T-helper 17 cell (primary cell): ENCODE measurements around the gene NOL6. TPM values are rescaled to one million over a fixed set of nuclear protein-coding genes. Genes with fewer than 3 reads are reported as not detected.
A peak's percentile ranks its signal among the peaks of the same experiment; 100 is the strongest.

Source experiments
- ATAC-seq: fragments of 150-1000 bp; cut with Tn5 transposase; 2 replicates; pipeline ENCODE4 v1.10.0; 2021; ENCODE audit warnings: mild to moderate bottlenecking, moderate library complexity
- DNase-seq, 3 donors: peaks; one replicate each; pipeline versions ENCODE4 v3.0.0 to v3.0.0-alpha.2; 2020 to 2021
- H3K9me3 ChIP-seq: one replicate; pipeline ENCODE4 v1.7.0; 2013; ENCODE audit warnings: low read length, mild to moderate bottlenecking; ENCODE audit not compliant: control insufficient read depth, poor library complexity, severe bottlenecking
- H3K27ac Mint-ChIP-seq: one replicate; pipeline ENCODE4 v1.8.0; 2022; ENCODE audit warnings: mild to moderate bottlenecking, moderate library complexity, mixed read lengths
- H3K27me3 Mint-ChIP-seq: one replicate; pipeline ENCODE4 v1.8.0; 2022; ENCODE audit warnings: mixed read lengths
- H3K36me3 Mint-ChIP-seq: one replicate; pipeline ENCODE4 v1.8.0; 2022; ENCODE audit warnings: low read depth, mixed read lengths
- H3K4me1 Mint-ChIP-seq: one replicate; pipeline ENCODE4 v1.8.0; 2022; ENCODE audit warnings: mild to moderate bottlenecking, mixed read lengths
- H3K4me3 Mint-ChIP-seq: one replicate; pipeline ENCODE4 v1.8.0; 2022; ENCODE audit warnings: mild to moderate bottlenecking, moderate library complexity, mixed read lengths
- total RNA-seq, 4 donors: library from RNA in 2 of 4; stranded (reverse) in 2 of 4; gene quantifications; one replicate each; pipeline ENCODE4 v1.2.3 and lab custom pipeline; 2022 to 2026

The NOL6 gene
- total RNA-seq, 2 donors from 2014 or later, result 32.4 to 34.6 TPM

DNA sequence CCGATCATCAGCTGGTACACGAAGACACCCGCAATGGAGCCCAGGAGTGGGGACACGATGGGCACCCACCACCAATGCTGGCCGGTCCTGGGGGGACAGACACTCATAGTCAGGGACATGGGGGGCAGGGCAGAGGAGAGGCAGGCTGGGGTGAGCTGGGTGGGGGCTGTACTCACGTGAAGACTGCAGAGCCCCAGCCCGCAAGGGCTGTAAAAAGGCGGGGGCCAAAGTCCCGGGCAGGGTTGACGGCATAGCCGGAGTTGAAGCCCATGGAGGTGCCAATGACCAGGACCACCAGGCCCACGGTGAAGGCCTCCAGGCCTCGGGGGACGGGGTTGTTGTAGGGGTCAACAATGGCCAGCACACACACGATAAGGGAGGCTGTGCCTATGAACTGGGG lies 31.6 kb downstream of the NOL6 start:
- Mint-ChIP-seq H3K4me1 (peaks cover 57% of the 10 kb centered on the region), H3K36me3 (peaks cover 9% of the 10 kb centered on the region), H3K27me3 (no peaks in the 10 kb centered on the region), H3K4me3 (peak overlapping the region; percentile 43), H3K27ac (no peak overlapping the region)
- DNase-seq, result no peak
- no peak for ATAC-seq
- H3K9me3 ChIP-seq, result no peaks in the 10 kb centered on the region

DNA sequence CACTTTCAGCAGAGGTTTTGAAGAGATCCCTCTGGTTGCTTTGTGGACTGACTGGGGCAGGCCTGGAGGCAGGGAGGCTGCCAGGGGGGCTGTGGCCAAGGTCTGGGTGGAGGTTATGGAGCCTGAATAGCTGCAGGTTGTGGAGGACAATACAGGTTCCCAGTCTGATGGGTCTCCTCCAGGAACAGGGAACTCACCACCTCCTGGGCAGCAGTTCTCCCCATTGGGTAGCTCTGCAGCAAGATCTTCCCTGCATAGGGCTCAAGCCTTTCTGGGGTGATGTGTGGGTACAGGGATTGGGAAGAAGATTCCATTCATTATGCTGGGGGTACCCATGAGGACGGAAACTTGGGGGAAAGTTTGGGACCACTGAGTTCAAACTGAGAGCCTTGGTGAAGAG lies 33.1 kb downstream of the NOL6 start:
- ATAC-seq, result no peak
- DNase-seq, result no peak
- Mint-ChIP-seq H3K27me3 (no peaks in the 10 kb centered on the region), H3K4me1 (peaks cover 54% of the 10 kb centered on the region), H3K27ac (peak overlapping the region; percentile 32), H3K36me3 (peaks cover 9% of the 10 kb centered on the region), H3K4me3 (no peak overlapping the region)
- no peaks in the 10 kb centered on the region for H3K9me3 ChIP-seq

DNA sequence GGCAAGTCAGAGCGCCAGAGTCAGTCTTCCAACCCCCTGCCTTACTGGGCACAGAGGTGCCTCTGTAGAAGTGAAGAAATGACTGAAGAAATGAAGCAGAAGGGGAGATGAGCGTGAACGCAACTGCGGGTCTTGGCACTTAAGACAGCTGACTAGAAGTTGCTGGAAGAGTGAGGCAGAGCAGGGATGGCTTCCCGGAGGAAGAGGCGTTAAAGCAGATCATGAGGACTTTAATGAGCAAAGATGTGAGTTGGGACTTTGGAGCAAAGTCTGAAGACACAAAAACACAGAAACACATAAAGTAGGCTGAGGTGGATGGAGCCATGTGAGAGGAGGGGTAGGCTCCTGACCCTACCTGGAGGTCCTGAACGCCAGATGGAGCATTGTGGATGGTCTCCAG lies 33.5 kb downstream of the NOL6 start:
- H3K27ac Mint-ChIP-seq, result peak overlapping the region; percentile 32
- no peaks in the 10 kb centered on the region for H3K9me3 ChIP-seq
- H3K36me3 Mint-ChIP-seq, result peaks cover 8% of the 10 kb centered on the region
- DNase-seq, result no peak
- H3K4me3 Mint-ChIP-seq, result peak overlapping the region; percentile 68
- H3K4me1 Mint-ChIP-seq, result peaks cover 55% of the 10 kb centered on the region
- H3K27me3 Mint-ChIP-seq, result no peaks in the 10 kb centered on the region
- ATAC-seq, result no peak

DNA sequence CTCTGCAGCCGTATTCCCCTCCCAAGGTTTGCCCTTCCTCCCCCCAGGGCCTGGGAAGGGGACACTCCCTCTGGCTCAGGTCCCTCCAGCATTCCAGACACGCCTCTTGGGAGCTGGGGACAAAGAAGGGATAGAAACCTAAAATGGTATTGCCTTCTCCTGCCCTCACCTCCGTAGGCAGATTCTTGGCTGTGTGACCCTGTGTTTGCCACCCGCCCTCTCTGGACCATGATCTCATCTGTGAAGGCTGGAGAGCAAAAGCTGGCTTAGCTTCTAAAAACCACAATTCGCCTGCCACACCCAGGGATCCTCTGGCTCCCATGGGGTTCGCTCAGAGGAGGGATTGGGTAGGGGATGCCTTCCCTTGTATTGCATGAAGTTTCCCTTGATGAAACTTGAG lies 34.0 kb downstream of the NOL6 start:
- H3K36me3 Mint-ChIP-seq, result peaks cover 7% of the 10 kb centered on the region
- DNase-seq (no peak), ATAC-seq (no peak)
- H3K27ac Mint-ChIP-seq, result peak overlapping the region; percentile 60
- peaks cover 50% of the 10 kb centered on the region for H3K4me1 Mint-ChIP-seq
- H3K27me3 Mint-ChIP-seq, result no peaks in the 10 kb centered on the region
- H3K9me3 ChIP-seq, result no peaks in the 10 kb centered on the region
- H3K4me3 Mint-ChIP-seq, result peak overlapping the region; percentile 68

DNA sequence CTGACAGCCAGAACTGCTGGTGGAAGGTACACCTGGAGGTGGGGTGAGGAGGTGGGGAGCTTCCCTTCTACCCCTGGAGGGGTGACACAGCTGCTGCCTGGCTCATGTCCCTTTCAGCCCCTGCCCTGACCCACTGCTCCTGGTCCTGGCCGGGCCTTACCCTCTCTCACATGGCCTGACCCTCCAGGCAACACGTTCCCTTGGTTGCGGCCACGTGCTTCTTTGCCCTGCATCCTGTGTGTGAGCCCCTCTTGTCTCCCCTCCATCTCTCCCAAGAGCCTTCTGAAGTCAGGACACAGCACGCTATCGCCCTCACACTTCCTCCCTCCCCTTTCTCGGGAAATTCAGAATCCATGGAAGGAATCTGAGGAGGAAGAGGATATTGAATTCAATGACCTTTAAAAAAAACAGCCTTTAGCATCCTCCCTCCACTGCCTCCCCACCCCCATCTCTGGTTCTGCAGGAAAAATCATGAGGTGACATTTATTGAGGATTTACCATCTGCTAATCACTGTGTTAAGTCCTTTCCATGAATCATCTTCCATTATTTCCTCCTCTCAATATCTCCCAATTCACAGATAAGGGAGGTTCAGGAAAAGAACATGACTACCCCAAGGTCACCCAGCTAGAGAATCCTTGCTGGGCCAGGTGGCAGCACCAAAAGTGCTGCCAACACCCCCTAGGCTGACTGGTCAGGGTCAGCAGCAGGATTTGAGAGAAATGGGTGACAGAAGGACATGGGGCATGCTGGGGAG lies 34.6 kb downstream of the NOL6 start:
- no peak overlapping the region for H3K4me3 Mint-ChIP-seq
- no peaks in the 10 kb centered on the region for H3K27me3 Mint-ChIP-seq
- H3K9me3 ChIP-seq, result no peaks in the 10 kb centered on the region
- ATAC-seq, result no peak
- peaks cover 7% of the 10 kb centered on the region for H3K36me3 Mint-ChIP-seq
- H3K4me1 Mint-ChIP-seq, result peaks cover 50% of the 10 kb centered on the region
- peak overlapping the region; percentile 60 for H3K27ac Mint-ChIP-seq
- DNase-seq, result no peak

DNA sequence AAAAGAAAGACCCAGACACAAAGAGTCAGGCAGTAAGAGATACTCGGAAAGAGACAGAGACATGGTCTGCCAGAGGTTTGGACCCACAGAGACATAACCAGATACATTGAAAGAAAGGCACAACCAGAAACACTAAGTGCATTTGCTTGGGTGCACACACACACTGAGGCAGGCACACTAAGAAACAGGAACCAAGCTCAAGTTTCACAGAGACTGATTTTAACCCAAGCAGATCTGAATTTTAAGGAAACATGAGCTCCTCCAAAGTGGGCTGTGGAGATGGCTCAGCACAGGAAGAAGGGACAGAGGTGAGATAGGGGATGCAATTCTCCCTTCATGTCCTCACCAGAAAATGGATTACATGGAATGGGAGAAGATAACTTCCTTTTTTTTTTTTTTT lies 35.8 kb downstream of the NOL6 start:
- no peak for DNase-seq
- no peaks in the 10 kb centered on the region for H3K9me3 ChIP-seq
- Mint-ChIP-seq H3K4me3 (no peak overlapping the region), H3K4me1 (peaks cover 46% of the 10 kb centered on the region), H3K36me3 (peaks cover 7% of the 10 kb centered on the region), H3K27ac (no peak overlapping the region), H3K27me3 (no peaks in the 10 kb centered on the region)
- ATAC-seq, result no peak

DNA sequence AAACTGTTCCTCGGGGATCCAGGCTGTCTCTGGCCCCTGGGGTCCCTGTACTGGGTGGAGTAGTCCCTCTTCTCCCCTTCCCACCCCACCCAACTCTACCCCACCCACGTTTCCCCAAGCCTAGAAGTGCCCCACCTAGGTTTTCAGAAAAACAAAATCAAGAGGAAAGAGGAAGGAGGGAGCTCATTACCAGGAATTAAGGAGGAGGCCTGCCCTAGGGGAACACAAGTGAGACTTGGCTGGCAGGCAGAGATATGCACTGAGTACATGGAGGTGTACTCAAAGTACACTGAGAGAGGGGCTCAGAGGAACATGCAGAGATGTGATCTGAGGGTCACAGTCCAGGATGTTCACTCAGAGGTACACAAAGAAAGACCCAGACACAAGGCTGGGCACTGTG lies 36.5 kb downstream of the NOL6 start:
- no peak for ATAC-seq
- Mint-ChIP-seq H3K4me3 (no peak overlapping the region), H3K27me3 (no peaks in the 10 kb centered on the region), H3K27ac (peak overlapping the region; percentile 62), H3K36me3 (peaks cover 7% of the 10 kb centered on the region), H3K4me1 (peaks cover 45% of the 10 kb centered on the region)
- H3K9me3 ChIP-seq, result no peaks in the 10 kb centered on the region
- no peak for DNase-seq

DNA sequence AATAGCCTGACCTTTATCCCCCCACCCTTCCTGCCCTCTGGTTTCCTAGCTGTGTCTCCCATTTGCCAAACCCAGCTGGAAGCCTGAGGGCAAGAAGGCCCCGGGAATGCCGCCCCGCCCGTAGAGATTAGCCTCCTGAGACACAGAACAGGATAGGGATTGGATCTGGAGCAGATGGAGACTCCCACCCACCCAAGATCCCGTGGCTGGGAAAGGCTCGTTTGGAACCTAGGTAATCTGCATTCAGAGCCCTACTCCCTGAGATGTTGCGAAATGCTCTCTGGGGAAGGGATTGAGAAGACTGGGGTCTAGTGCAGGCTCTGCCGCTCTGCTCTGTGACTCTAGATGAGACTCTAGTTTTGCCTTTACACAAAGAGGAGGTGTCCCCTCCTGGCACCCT lies 37.3 kb downstream of the NOL6 start:
- Mint-ChIP-seq H3K36me3 (peaks cover 7% of the 10 kb centered on the region), H3K4me3 (no peak overlapping the region), H3K27me3 (no peaks in the 10 kb centered on the region), H3K27ac (peak overlapping the region; percentile 37), H3K4me1 (peaks cover 42% of the 10 kb centered on the region)
- no peaks in the 10 kb centered on the region for H3K9me3 ChIP-seq
- ATAC-seq (no peak), DNase-seq (no peak)

DNA sequence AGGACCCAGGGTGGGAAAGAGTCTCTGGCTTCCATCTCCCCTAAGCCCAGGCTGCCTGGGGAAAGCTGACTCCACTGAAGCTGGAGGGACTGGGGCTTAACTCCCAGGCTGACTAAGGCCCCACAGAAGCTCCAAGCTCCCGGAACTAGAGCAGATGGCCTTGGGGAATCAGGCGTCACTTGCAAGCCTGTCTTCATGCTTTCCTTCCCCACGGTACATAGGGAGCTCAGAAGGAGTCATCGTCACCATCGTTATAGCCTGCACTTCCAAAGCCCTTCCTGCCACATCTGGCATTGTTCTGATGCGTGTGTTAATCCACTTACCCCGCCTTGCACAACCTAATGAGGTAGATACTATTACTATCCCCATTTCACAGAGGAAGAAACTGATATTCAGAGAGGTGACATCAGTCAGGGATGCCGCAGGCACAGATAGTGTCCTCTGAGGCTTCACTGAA lies 37.9 kb downstream of the NOL6 start:
- peaks cover 38% of the 10 kb centered on the region for H3K4me1 Mint-ChIP-seq
- H3K9me3 ChIP-seq, result no peaks in the 10 kb centered on the region
- no peaks in the 10 kb centered on the region for H3K27me3 Mint-ChIP-seq
- H3K36me3 Mint-ChIP-seq, result peaks cover 7% of the 10 kb centered on the region
- DNase-seq, result no peak
- no peak for ATAC-seq
- no peak overlapping the region for H3K4me3 Mint-ChIP-seq
- H3K27ac Mint-ChIP-seq, result peak overlapping the region; percentile 37

DNA sequence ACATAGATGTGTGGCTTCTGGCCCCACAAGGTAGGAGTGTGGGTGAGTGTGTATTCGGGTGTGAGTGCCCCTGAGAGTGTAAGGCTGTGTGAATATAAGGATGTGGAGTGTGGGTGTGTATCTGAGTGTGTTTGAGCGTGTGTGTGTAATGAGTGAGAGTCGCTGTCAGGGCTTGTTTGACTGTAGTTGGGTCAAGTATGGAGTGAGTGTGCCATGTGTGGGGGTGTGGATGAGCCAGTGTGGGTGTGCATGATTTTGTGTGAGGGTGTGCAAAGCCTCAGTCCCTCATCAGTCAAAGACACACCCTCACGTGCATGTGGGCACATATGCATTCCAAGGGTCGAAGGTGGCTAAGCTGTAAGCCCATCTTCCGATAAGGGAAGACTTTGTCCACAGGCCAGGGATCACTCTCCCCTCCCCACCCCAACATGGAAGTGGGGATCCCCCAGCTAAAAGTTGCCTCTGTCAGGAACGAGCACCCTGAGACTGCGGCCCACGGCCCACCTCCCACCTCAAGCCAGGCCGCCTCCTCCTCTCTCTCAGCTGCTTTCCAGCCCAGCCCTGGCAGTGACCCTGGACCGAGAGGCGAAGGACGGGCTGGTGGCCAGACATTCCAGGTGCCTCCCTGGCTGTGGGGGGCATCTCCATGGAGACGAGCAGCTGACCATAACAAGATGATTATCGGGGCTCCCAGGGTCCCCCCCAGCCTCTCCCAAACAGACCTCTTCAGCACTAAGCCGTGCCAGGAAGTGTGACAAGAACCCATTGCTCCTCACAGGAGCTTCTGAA lies 39.2 kb downstream of the NOL6 start:
- Mint-ChIP-seq H3K36me3 (no peaks in the 10 kb centered on the region), H3K4me3 (no peak overlapping the region), H3K4me1 (peaks cover 31% of the 10 kb centered on the region), H3K27ac (no peak overlapping the region), H3K27me3 (no peaks in the 10 kb centered on the region)
- DNase-seq (no peak), ATAC-seq (no peak)
- no peaks in the 10 kb centered on the region for H3K9me3 ChIP-seq

DNA sequence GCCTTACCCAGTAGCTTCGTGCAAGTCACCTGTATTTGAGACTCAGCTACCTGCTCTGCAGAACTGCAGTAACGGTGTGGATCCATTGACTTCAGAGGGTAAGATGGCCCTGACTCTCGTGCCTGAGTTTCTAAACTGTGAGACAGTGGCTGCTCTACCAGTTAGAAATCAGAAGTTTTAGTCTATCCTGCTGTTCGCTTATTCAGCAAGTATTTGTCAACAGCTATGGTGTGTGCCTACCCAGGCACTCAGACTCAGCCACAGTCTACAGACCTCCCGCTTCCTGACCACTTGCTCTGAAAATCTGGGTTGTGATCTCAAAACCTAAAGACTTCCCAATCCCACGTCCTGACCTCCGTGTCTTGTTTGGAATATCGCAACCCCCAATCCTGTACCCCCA lies 39.9 kb downstream of the NOL6 start:
- Mint-ChIP-seq H3K36me3 (no peaks in the 10 kb centered on the region), H3K27me3 (no peaks in the 10 kb centered on the region), H3K4me3 (no peak overlapping the region), H3K4me1 (peaks cover 33% of the 10 kb centered on the region), H3K27ac (no peak overlapping the region)
- DNase-seq (no peak), ATAC-seq (no peak)
- no peaks in the 10 kb centered on the region for H3K9me3 ChIP-seq

DNA sequence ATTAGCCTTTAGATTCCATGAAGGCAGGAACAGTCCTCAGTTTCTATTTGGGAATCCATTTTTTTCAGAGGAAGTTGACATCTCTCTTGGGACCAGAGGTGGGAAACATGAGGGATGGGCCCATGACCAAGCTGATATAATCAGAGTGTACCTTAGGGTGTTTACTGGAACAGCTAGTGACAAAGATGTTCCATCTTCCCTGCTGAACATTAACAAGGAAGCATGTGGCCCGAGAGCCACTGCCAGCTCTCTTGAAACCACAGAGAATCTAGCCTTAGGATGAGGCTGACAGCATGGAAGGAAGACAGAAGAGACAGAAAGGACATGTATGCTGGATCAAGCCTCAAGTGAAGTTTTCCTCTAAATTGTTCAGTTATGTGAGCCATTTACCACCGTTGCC lies 42.3 kb downstream of the NOL6 start:
- Mint-ChIP-seq H3K36me3 (peaks cover 3% of the 10 kb centered on the region), H3K4me3 (no peak overlapping the region), H3K27ac (no peak overlapping the region), H3K4me1 (peaks cover 28% of the 10 kb centered on the region), H3K27me3 (no peaks in the 10 kb centered on the region)
- DNase-seq (no peak), ATAC-seq (no peak)
- no peaks in the 10 kb centered on the region for H3K9me3 ChIP-seq

DNA sequence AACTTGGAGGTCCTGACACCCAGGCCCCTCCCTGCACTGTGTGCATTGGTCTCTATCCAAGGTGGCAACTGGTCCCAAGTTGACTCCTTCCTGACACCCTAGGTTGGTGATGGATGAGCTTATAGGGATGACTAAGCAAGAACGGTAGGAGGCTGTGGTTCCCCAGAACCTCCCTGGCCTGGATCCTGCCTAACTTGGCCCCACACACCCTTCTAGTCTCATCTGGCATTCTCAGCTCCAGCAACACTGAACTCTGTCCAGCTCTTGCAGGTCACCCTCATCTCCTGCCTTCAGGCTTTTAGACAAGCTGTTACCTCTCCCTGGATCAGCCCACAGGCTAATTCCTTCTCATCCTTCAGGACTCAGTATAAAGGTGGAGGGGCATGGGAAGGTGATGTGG lies 42.8 kb downstream of the NOL6 start:
- no peaks in the 10 kb centered on the region for H3K27me3 Mint-ChIP-seq
- DNase-seq (no peak), ATAC-seq (no peak)
- H3K4me1 Mint-ChIP-seq, result peaks cover 32% of the 10 kb centered on the region
- H3K27ac Mint-ChIP-seq, result no peak overlapping the region
- no peaks in the 10 kb centered on the region for H3K9me3 ChIP-seq
- H3K4me3 Mint-ChIP-seq, result no peak overlapping the region
- peaks cover 3% of the 10 kb centered on the region for H3K36me3 Mint-ChIP-seq
